Hematopoietic multipotent progenitor cell (in vitro differentiated cells): ENCODE data around the gene CACNA1H. TPM values are rescaled to one million over a fixed set of nuclear protein-coding genes. Genes with fewer than 3 reads are reported as not detected.

Source experiments
- DNase-seq, 3 donors: peaks; one replicate each; pipeline ENCODE4 v3.0.0-alpha.2; 2011 to 2015; ENCODE audit warnings: low read depth in 2 of 3, low spot score in 2 of 3
- total RNA-seq: library from RNA; depleted of rRNA; stranded (reverse); fragments of >200 nt; gene quantifications from one replicate; pipeline ENCODE4 v1.2.3, GENCODE V29; 2012

Gene CACNA1H
- total RNA-seq, 1 donor = under 0.01 TPM

GRCh38 chr16:1121601-1122397, 31.1 kb upstream of the CACNA1H start:
- no peak for DNase-seq

GRCh38 chr16:1122398-1122765, 30.5 kb upstream of the CACNA1H start:
- no peak for DNase-seq

GRCh38 chr16:1123525-1124230, 29.2 kb upstream of the CACNA1H start:
- DNase-seq = no peak

- no peak for DNase-seq
These were observed 28.6 kb upstream of the CACNA1H start for GRCh38 chr16:1124291-1124690.

- DNase-seq = no peak
These were observed 28.1 kb upstream of the CACNA1H start for GRCh38 chr16:1124795-1125194.

GRCh38 chr16:1125471-1125870, 27.4 kb upstream of the CACNA1H start:
- DNase-seq = no peak

GRCh38 chr16:1126044-1126443, 26.9 kb upstream of the CACNA1H start:
- DNase-seq = no peak

- DNase-seq = no peak
These were observed 26.3 kb upstream of the CACNA1H start for GRCh38 chr16:1126586-1126985.

- DNase-seq = no peak
These were observed 25.8 kb upstream of the CACNA1H start for GRCh38 chr16:1127101-1127500.

GRCh38 chr16:1127971-1128715, 24.8 kb upstream of the CACNA1H start:
- DNase-seq = no peak

GRCh38 chr16:1129106-1129960, 23.6 kb upstream of the CACNA1H start:
- no peak for DNase-seq

GRCh38 chr16:1130382-1130781, 22.5 kb upstream of the CACNA1H start:
- no peak for DNase-seq

- no peak for DNase-seq
These were observed 21.4 kb upstream of the CACNA1H start for GRCh38 chr16:1131378-1131994.

GRCh38 chr16:1132431-1132830, 20.5 kb upstream of the CACNA1H start:
- no peak for DNase-seq

GRCh38 chr16:1133271-1133670, 19.6 kb upstream of the CACNA1H start:
- no peak for DNase-seq

- no peak for DNase-seq
These were observed 18.9 kb upstream of the CACNA1H start for GRCh38 chr16:1133810-1134520.

- DNase-seq = no peak
These were observed 18.0 kb upstream of the CACNA1H start for GRCh38 chr16:1134776-1135458.

- DNase-seq = no peak
These were observed 17.5 kb upstream of the CACNA1H start for GRCh38 chr16:1135459-1135825.

- DNase-seq = no peak
These were observed 15.3 kb upstream of the CACNA1H start for GRCh38 chr16:1137604-1138003.
